Measurements from ENCODE around the gene CLK1. TPM values are rescaled to one million over a fixed set of nuclear protein-coding genes. Genes with fewer than 3 reads are reported as not detected.

The CLK1 gene
- total and polyA plus RNA-seq, 2 of the 13 experiments (the other 11 are each of a cell fraction or from before 2014, with no cell fraction given), result 66.6 to 101 TPM

- TF ChIP-seq HNF4G (IDR thresholded peaks at IDR 0.05; ENCODE audit: borderline replicate concordance, low read depth, low read length) (no peak), HNF4G (CRISPR knock-in tag; IDR thresholded peaks at IDR 0.05; ENCODE audit: borderline replicate concordance, low read depth) (peak; percentile 46; the same call in 1 of the 2 replicates), MIER3 (CRISPR knock-in tag; IDR thresholded peaks at IDR 0.05; ENCODE audit: borderline replicate concordance) (0 out of 2 replicates have a peak, but pooled peaks have one; percentile 69), IKZF5 (CRISPR knock-in tag; IDR thresholded peaks at IDR 0.05) (peak; percentile 57), ZNF644 (CRISPR knock-in tag; IDR thresholded peaks at IDR 0.05; ENCODE audit: low read depth) (no peak), ZNF746 (CRISPR knock-in tag; IDR thresholded peaks at IDR 0.05) (peak; percentile 89), TARDBP (CRISPR knock-in tag; IDR thresholded peaks at IDR 0.05) (peak; percentile 90), DMAP1 (CRISPR knock-in tag; IDR thresholded peaks at IDR 0.05) (peak; percentile 54; the same call in 1 of the 2 replicates), HDAC1 (CRISPR knock-in tag; IDR thresholded peaks at IDR 0.05) (peak; percentile 82), TRIM22 (IDR thresholded peaks at IDR 0.05) (no peak), IKZF1 (IDR thresholded peaks at IDR 0.05) (no peak), E2F2 (CRISPR knock-in tag; IDR thresholded peaks at IDR 0.05; ENCODE audit: borderline replicate concordance) (peak; percentile 34; the same call in 1 of the 2 replicates), KLF15 (CRISPR knock-in tag; IDR thresholded peaks at IDR 0.05; ENCODE audit: borderline replicate concordance) (no peak; the same call in 1 of the 2 replicates), LRRFIP1 (CRISPR knock-in tag; conservative IDR thresholded peaks at IDR 0.05) (no peak), SP1 (IDR thresholded peaks at IDR 0.05) (no peak; the same call in 1 of the 2 replicates), SP1 (CRISPR knock-in tag; IDR thresholded peaks at IDR 0.05) (peak; percentile 79), ZNF10 (CRISPR knock-in tag; IDR thresholded peaks at IDR 0.05; ENCODE audit: borderline replicate concordance, low read depth) (no peak), EEA1 (CRISPR knock-in tag; IDR thresholded peaks at IDR 0.05; ENCODE audit: borderline replicate concordance) (no peak), NCOA1 (CRISPR knock-in tag; IDR thresholded peaks at IDR 0.05) (no peak), ZBTB42 (CRISPR knock-in tag; IDR thresholded peaks at IDR 0.05) (0 out of 2 replicates have a peak, but pooled peaks have one; percentile 66), ATF3 (CRISPR knock-in tag; IDR thresholded peaks at IDR 0.05) (0 out of 2 replicates have a peak, but pooled peaks have one; percentile 45), ETV6 (CRISPR knock-in tag; conservative IDR thresholded peaks at IDR 0.05) (no peak), MTA3 (CRISPR knock-in tag; IDR thresholded peaks at IDR 0.05) (no peak; the same call in 1 of the 2 replicates), ZKSCAN1 (IDR thresholded peaks at IDR 0.05; ENCODE audit: low read length) (no peak), HDAC6 (IDR thresholded peaks at IDR 0.05; ENCODE audit: low read depth, low read length) (no peak), RBM22 (optimal IDR thresholded peaks at IDR 0.05; ENCODE audit: low read length) (peak; percentile 83)
Measured at GRCh38 chr2:200811333-200812121, 52.9 kb downstream of the CLK1 start, which contains the start of gene BZW1 (continued).
